HG03457 (cell line): ENCODE measurements around the gene COX17.

Experiments used
- ATAC-seq: cut with Tn5 transposase; IDR thresholded peaks from one replicate; pipeline ENCODE4 v1.9.1; 2021; ENCODE audit warnings: moderate number of reproducible peaks; ENCODE audit not compliant: unreplicated experiment

COX17 gene

GRCh38 chr3:119647171-119647570 is 30.0 kb downstream of the COX17 start:
- ATAC-seq = no peak

GRCh38 chr3:119645813-119646212 is 31.4 kb downstream of the COX17 start:
- no peak for ATAC-seq

- no peak for ATAC-seq
Measured at GRCh38 chr3:119644481-119644880, 32.7 kb downstream of the COX17 start.

- ATAC-seq = no peak
Measured at GRCh38 chr3:119643528-119643927, 33.7 kb downstream of the COX17 start.

- ATAC-seq = no peak
Measured at GRCh38 chr3:119642746-119643473, 34.3 kb downstream of the COX17 start.

- ATAC-seq = no peak
Measured at GRCh38 chr3:119641416-119641815, 35.8 kb downstream of the COX17 start.

- no peak for ATAC-seq
Measured at GRCh38 chr3:119639494-119640350, 37.5 kb downstream of the COX17 start.

- ATAC-seq = peak; percentile 23
Measured at GRCh38 chr3:119637679-119638477, 39.3 kb downstream of the COX17 start.

GRCh38 chr3:119636891-119637611 is 40.2 kb downstream of the COX17 start:
- no peak for ATAC-seq

- ATAC-seq = no peak
Measured at GRCh38 chr3:119636249-119636648, 41.0 kb downstream of the COX17 start.

- ATAC-seq = no peak
Measured at GRCh38 chr3:119635719-119636118, 41.5 kb downstream of the COX17 start.

GRCh38 chr3:119632829-119633228 is 44.4 kb downstream of the COX17 start:
- no peak for ATAC-seq

GRCh38 chr3:119632216-119632615 is 45.0 kb downstream of the COX17 start:
- no peak for ATAC-seq

- ATAC-seq = no peak
Measured at GRCh38 chr3:119631516-119631915, 45.7 kb downstream of the COX17 start.

- no peak for ATAC-seq
Measured at GRCh38 chr3:119630880-119631329, 46.3 kb downstream of the COX17 start.

GRCh38 chr3:119630128-119630879 is 46.9 kb downstream of the COX17 start:
- ATAC-seq = no peak

GRCh38 chr3:119628816-119629445 is 48.3 kb downstream of the COX17 start:
- peak; percentile 31 for ATAC-seq

GRCh38 chr3:119628390-119628789 is 48.8 kb downstream of the COX17 start:
- peak; percentile 68 for ATAC-seq

GRCh38 chr3:119627461-119627860 is 49.7 kb downstream of the COX17 start:
- ATAC-seq = no peak
